HG03378 (cell line): Measurements from ENCODE around the gene PGM2.

ENCODE experiments used
- ATAC-seq: cut with Tn5 transposase; IDR thresholded peaks from one replicate; pipeline ENCODE4 v1.9.1; 2021; ENCODE audit warnings: mild to moderate bottlenecking, moderate library complexity; ENCODE audit not compliant: unreplicated experiment

Gene PGM2

GRCh38 chr4:37860266-37860665 lies 33.8 kb downstream of the PGM2 start:
- no peak for ATAC-seq

- ATAC-seq, result no peak
Observed at GRCh38 chr4:37862961-37863360, 36.5 kb downstream of the PGM2 start.

- ATAC-seq, result no peak
Observed at GRCh38 chr4:37864786-37865185, 38.3 kb downstream of the PGM2 start.

- ATAC-seq, result no peak
Observed at GRCh38 chr4:37865450-37865849, 39.0 kb downstream of the PGM2 start.

- ATAC-seq, result no peak
Observed at GRCh38 chr4:37867102-37867501, 40.6 kb downstream of the PGM2 start.

- ATAC-seq, result no peak
Observed at GRCh38 chr4:37868238-37868637, 41.8 kb downstream of the PGM2 start.

GRCh38 chr4:37872310-37872988 lies 46.0 kb downstream of the PGM2 start:
- peak; percentile 73 for ATAC-seq

- no peak for ATAC-seq
Observed at GRCh38 chr4:37873386-37873785, 46.9 kb downstream of the PGM2 start.

GRCh38 chr4:37876156-37876555 lies 49.7 kb downstream of the PGM2 start:
- no peak for ATAC-seq

GRCh38 chr4:37879365-37879764 lies 52.9 kb downstream of the PGM2 start:
- no peak for ATAC-seq

GRCh38 chr4:37881811-37882210 lies 55.3 kb downstream of the PGM2 start:
- ATAC-seq, result no peak

- no peak for ATAC-seq
Observed at GRCh38 chr4:37882665-37883296, 56.3 kb downstream of the PGM2 start.

- ATAC-seq, result no peak
Observed at GRCh38 chr4:37884855-37885487, 58.5 kb downstream of the PGM2 start.

- no peak for ATAC-seq
Observed at GRCh38 chr4:37885496-37885895, 59.0 kb downstream of the PGM2 start.

- no peak for ATAC-seq
Observed at GRCh38 chr4:37889849-37890800, 63.6 kb downstream of the PGM2 start.

GRCh38 chr4:37890801-37891259 lies 64.3 kb downstream of the PGM2 start, which contains the start of gene TBC1D1:
Gene TBC1D1, plus strand, starts transcription at chr4:37891084. Its CDS starts 11,012 bp downstream, at chr4:37902096.
- ATAC-seq, result no peak

- peak; percentile 77 for ATAC-seq
Observed at GRCh38 chr4:37891260-37892159, 65.0 kb downstream of the PGM2 start.

- peak; percentile 63 for ATAC-seq
Observed at GRCh38 chr4:37892641-37893040, 66.2 kb downstream of the PGM2 start.

GRCh38 chr4:37893164-37893563 lies 66.7 kb downstream of the PGM2 start:
- no peak for ATAC-seq

- no peak for ATAC-seq
Observed at GRCh38 chr4:37895271-37895670, 68.8 kb downstream of the PGM2 start.
